ENCODE data around the gene SULT1A1. TPM values are rescaled to one million over a fixed set of nuclear protein-coding genes. Genes with fewer than 3 reads are reported as not detected.

Gene SULT1A1
- total RNA-seq, 1 donor from 2014 or later = 1.7 TPM

GRCh38 chr16:28574925-28575324 is 34.9 kb downstream of the SULT1A1 start:
- no peaks in the 10 kb centered on the region for H3K27me3 Mint-ChIP-seq (ENCODE audit: low read depth)
- TF ChIP-seq CTCF (conservative IDR thresholded peaks at IDR 0.05) = no peak
- H3K4me1 Mint-ChIP-seq = peaks cover 21% of the 10 kb centered on the region
- no peak overlapping the region for H3K4me3 Mint-ChIP-seq
- H3K36me3 Mint-ChIP-seq (ENCODE audit: low read depth) = no peaks in the 10 kb centered on the region
- no peak overlapping the region for H3K27ac Mint-ChIP-seq (ENCODE audit: unreplicated experiment)
- DNase-seq (ENCODE audit: low read depth, low spot score) = no peak
- H3K9me3 Mint-ChIP-seq = no peaks in the 10 kb centered on the region

GRCh38 chr16:28573738-28574718 is 35.8 kb downstream of the SULT1A1 start:
- peaks cover 21% of the 10 kb centered on the region for H3K4me1 Mint-ChIP-seq
- TF ChIP-seq CTCF (conservative IDR thresholded peaks at IDR 0.05) = no peak
- H3K27ac Mint-ChIP-seq (ENCODE audit: unreplicated experiment) = peak overlapping the region; percentile 85
- H3K36me3 Mint-ChIP-seq (ENCODE audit: low read depth) = no peaks in the 10 kb centered on the region
- no peaks in the 10 kb centered on the region for H3K9me3 Mint-ChIP-seq
- no peak for DNase-seq (ENCODE audit: low read depth, low spot score)
- no peak overlapping the region for H3K4me3 Mint-ChIP-seq
- H3K27me3 Mint-ChIP-seq (ENCODE audit: low read depth) = no peaks in the 10 kb centered on the region

GRCh38 chr16:28572696-28573510 is 36.9 kb downstream of the SULT1A1 start:
- TF ChIP-seq CTCF (conservative IDR thresholded peaks at IDR 0.05) = no peak
- no peak for DNase-seq (ENCODE audit: low read depth, low spot score)
- no peak overlapping the region for H3K4me3 Mint-ChIP-seq
- no peaks in the 10 kb centered on the region for H3K27me3 Mint-ChIP-seq (ENCODE audit: low read depth)
- H3K4me1 Mint-ChIP-seq = peaks cover 21% of the 10 kb centered on the region
- peak overlapping the region; percentile 85 for H3K27ac Mint-ChIP-seq (ENCODE audit: unreplicated experiment)
- H3K9me3 Mint-ChIP-seq = no peaks in the 10 kb centered on the region
- no peaks in the 10 kb centered on the region for H3K36me3 Mint-ChIP-seq (ENCODE audit: low read depth)

GRCh38 chr16:28569968-28570752 is 39.7 kb downstream of the SULT1A1 start:
- Mint-ChIP-seq H3K4me1 (peaks cover 21% of the 10 kb centered on the region), H3K9me3 (peaks cover 9% of the 10 kb centered on the region), H3K27ac (ENCODE audit: unreplicated experiment) (no peak overlapping the region), H3K36me3 (ENCODE audit: low read depth) (peaks cover 14% of the 10 kb centered on the region), H3K27me3 (ENCODE audit: low read depth) (no peaks in the 10 kb centered on the region), H3K4me3 (no peak overlapping the region)
- TF ChIP-seq CTCF (conservative IDR thresholded peaks at IDR 0.05) = no peak
- DNase-seq (ENCODE audit: low read depth, low spot score) = no peak

GRCh38 chr16:28569021-28569420 is 40.8 kb downstream of the SULT1A1 start:
- Mint-ChIP-seq H3K4me3 (no peak overlapping the region), H3K4me1 (peaks cover 21% of the 10 kb centered on the region)

More at GRCh38 chr16:28569021-28569420, 40.8 kb downstream of the SULT1A1 start:
- H3K27ac Mint-ChIP-seq (ENCODE audit: unreplicated experiment) = no peak overlapping the region
- no peak for DNase-seq (ENCODE audit: low read depth, low spot score)
- H3K9me3 Mint-ChIP-seq = peaks cover 9% of the 10 kb centered on the region
- TF ChIP-seq CTCF (conservative IDR thresholded peaks at IDR 0.05) = no peak
- H3K36me3 Mint-ChIP-seq (ENCODE audit: low read depth) = peaks cover 15% of the 10 kb centered on the region
- H3K27me3 Mint-ChIP-seq (ENCODE audit: low read depth) = no peaks in the 10 kb centered on the region
